Skeletal muscle tissue (tissue), 4 donors: ENCODE measurements around the gene ANKRD52. TPM values are rescaled to one million over a fixed set of nuclear protein-coding genes. Genes with fewer than 3 reads are reported as not detected.
A peak's percentile ranks its signal among the peaks of the same experiment; 100 is the strongest.

Experiments
- H3K27ac ChIP-seq: one replicate; pipeline ENCODE4 v1.7.0; 2013; ENCODE audit warnings: mild to moderate bottlenecking, low read depth, low read length, inconsistent platforms
- H3K27me3 ChIP-seq, 3 donors: one replicate each; pipeline ENCODE4 v1.7.0; 2013; ENCODE audit warnings: low read length in 3 of 3; ENCODE audit not compliant: control insufficient read depth in 3 of 3, insufficient read depth in 3 of 3
- H3K36me3 ChIP-seq, 3 donors: one replicate each; pipeline ENCODE4 v1.7.0; 2013; ENCODE audit warnings: low read length in 3 of 3; ENCODE audit not compliant: control insufficient read depth in 3 of 3, insufficient read depth in 3 of 3
- H3K4me1 ChIP-seq, 3 donors: one replicate each; pipeline ENCODE4 v1.7.0; 2013; ENCODE audit warnings: low read length in 3 of 3, mild to moderate bottlenecking in 3 of 3; ENCODE audit not compliant: control insufficient read depth in 3 of 3, insufficient read depth in 3 of 3
- H3K4me3 ChIP-seq, 3 donors: one replicate each; pipeline ENCODE4 v1.7.0; 2013; ENCODE audit warnings: low read length in 3 of 3
- H3K9ac ChIP-seq, 3 donors: one replicate each; pipeline ENCODE4 v1.7.0; 2013; ENCODE audit warnings: low read length in 3 of 3, mild to moderate bottlenecking in 3 of 3, moderate library complexity in 2 of 3, low read depth in 1 of 3
- H3K9me3 ChIP-seq, 3 donors: one replicate each; pipeline ENCODE4 v1.7.0; 2013; ENCODE audit warnings: low read length in 3 of 3; ENCODE audit not compliant: control insufficient read depth in 3 of 3
- total RNA-seq: library from RNA; depleted of rRNA; stranded (reverse); fragments of >200 nt; gene quantifications from one replicate; pipeline ENCODE4 v1.2.3, GENCODE V29; 2014
- donor health status: Osteomylitis.

The ANKRD52 gene
- total RNA-seq, 1 donor from 2014 or later = 6.8 TPM

- H3K9me3 ChIP-seq = no peaks in the 10 kb centered on the region
- peak overlapping the region in 1 of 3 donors; percentile 22 for H3K4me3 ChIP-seq
- H3K36me3 ChIP-seq = peaks cover 6 to 17% (median 13%) of the 10 kb centered on the region in 3 donors
- no peak overlapping the region for H3K9ac ChIP-seq
- H3K4me1 ChIP-seq = peaks cover 40 to 49% (median 43%) of the 10 kb centered on the region in 3 donors
- H3K27me3 ChIP-seq = no peaks in the 10 kb centered on the region
- peak overlapping the region; percentile 85 for H3K27ac ChIP-seq
Measured at GRCh38 chr12:56260380-56260779, 2.2 kb upstream of the ANKRD52 start.

GRCh38 chr12:56258820-56259183 is 618 bp upstream of the ANKRD52 start:
- Histone ChIP-seq H3K9me3 (no peaks in the 10 kb centered on the region), H3K9ac (peak overlapping the region; percentile 78 to 94 (median 88)), H3K36me3 (peaks cover 20 to 31% (median 26%) of the 10 kb centered on the region in 3 donors), H3K4me1 (peaks cover 40 to 49% (median 43%) of the 10 kb centered on the region in 3 donors), H3K27ac (peak overlapping the region; percentile 89), H3K27me3 (no peaks in the 10 kb centered on the region), H3K4me3 (peak overlapping the region; percentile 84 to 90 (median 84))

GRCh38 chr12:56257491-56258067 is 605 bp downstream of the ANKRD52 start:
- Histone ChIP-seq H3K27ac (peak overlapping the region; percentile 89), H3K4me1 (peaks cover 40 to 49% (median 43%) of the 10 kb centered on the region in 3 donors), H3K9me3 (no peaks in the 10 kb centered on the region), H3K36me3 (peaks cover 32 to 44% (median 38%) of the 10 kb centered on the region in 3 donors), H3K4me3 (peak overlapping the region; percentile 83 to 90 (median 84)), H3K9ac (peak overlapping the region; percentile 77 to 94 (median 83)), H3K27me3 (no peaks in the 10 kb centered on the region)

DNA sequence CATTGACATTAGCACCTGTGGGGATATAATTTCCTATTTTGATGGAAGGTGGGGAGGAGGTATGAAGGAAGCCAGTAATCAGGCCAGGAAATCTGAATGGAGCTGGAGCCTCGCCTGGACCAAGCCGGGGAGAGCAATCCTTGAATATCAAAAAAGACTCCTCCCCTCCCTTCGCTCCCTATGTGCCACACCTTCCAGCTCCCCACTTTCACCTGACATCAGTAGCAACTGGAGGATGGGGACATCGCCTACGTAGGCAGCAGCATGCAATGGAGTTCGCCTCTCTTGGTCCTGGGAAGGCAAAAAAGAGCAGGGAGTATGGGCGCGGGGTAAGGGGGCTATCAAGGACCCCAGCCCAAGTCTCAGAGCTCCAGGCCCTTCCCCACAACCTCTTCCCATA is 1.1 kb downstream of the ANKRD52 start:
- Histone ChIP-seq H3K4me1 (peaks cover 40 to 47% (median 43%) of the 10 kb centered on the region in 3 donors), H3K9me3 (no peaks in the 10 kb centered on the region), H3K9ac (peak overlapping the region; percentile 77 to 94 (median 83)), H3K27me3 (no peaks in the 10 kb centered on the region), H3K36me3 (peaks cover 37 to 49% (median 44%) of the 10 kb centered on the region in 3 donors), H3K27ac (peak overlapping the region; percentile 89), H3K4me3 (peak overlapping the region; percentile 83 to 90 (median 84))

- no peaks in the 10 kb centered on the region for H3K27me3 ChIP-seq
- H3K9ac ChIP-seq = peak overlapping the region; percentile 7 to 94 (median 83)
- H3K27ac ChIP-seq = peak overlapping the region; percentile 89
- H3K9me3 ChIP-seq = no peaks in the 10 kb centered on the region
- peak overlapping the region; percentile 83 to 90 (median 84) for H3K4me3 ChIP-seq
- H3K36me3 ChIP-seq = peaks cover 44 to 54% (median 48%) of the 10 kb centered on the region in 3 donors
- H3K4me1 ChIP-seq = peaks cover 36 to 41% (median 40%) of the 10 kb centered on the region in 3 donors
Measured at GRCh38 chr12:56256326-56256960, 1.7 kb downstream of the ANKRD52 start.

DNA sequence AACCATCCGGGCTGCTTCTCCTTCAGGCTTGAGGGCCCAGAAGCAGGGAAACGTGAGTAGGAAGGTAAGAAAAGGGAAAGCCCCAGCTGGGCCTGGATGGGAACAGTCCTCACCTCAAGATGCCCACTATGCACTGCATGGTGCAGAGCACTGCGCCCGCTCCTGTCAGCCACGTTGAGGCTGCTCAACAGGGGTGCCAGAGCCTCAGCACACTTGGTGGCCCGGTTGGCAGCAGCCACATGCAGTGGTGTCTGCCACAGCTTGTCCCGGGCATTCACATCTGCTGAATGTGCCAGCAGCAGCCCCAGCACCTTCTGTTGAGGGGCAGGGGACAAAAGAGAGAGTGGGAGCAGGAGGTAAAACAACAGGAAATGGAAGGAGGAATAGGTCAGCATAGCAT is 2.5 kb downstream of the ANKRD52 start:
- H3K9ac ChIP-seq = peak overlapping the region in 2 of 3 donors; percentile 24 to 53
- H3K27ac ChIP-seq = peak overlapping the region; percentile 89

DNA sequence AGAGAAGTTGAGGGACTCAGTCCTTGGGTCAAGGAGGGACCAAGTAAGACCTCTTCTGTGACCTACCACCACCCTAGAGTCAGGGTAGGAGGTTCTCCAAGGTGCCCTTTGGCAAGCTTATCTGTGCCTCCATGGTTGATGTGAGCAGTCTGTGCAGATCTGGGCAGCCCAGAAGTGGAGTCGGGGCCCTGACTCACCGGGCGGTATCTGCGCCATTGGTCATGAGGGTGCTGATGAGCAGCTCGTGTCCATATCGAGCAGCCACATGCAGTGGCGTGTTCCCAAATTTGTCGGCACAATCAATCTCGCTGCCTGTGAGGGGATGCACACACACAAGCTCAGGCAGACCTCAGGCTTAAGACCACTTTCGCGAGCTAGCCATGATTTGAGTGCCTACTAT is 5.1 kb downstream of the ANKRD52 start:
- H3K27me3 ChIP-seq = no peaks in the 10 kb centered on the region
- H3K9ac ChIP-seq = no peak overlapping the region
- H3K27ac ChIP-seq = no peak overlapping the region
- H3K9me3 ChIP-seq = no peaks in the 10 kb centered on the region
- H3K4me1 ChIP-seq = peaks cover 22 to 24% (median 22%) of the 10 kb centered on the region in 3 donors
- peaks cover 62 to 71% (median 64%) of the 10 kb centered on the region in 3 donors for H3K36me3 ChIP-seq
- H3K4me3 ChIP-seq = no peak overlapping the region

More for the DNA sequence above, 2.5 kb downstream of the ANKRD52 start:
- peaks cover 47 to 54% (median 48%) of the 10 kb centered on the region in 3 donors for H3K36me3 ChIP-seq
- no peaks in the 10 kb centered on the region for H3K27me3 ChIP-seq
- H3K4me3 ChIP-seq = no peak overlapping the region
- H3K9me3 ChIP-seq = no peaks in the 10 kb centered on the region
- peaks cover 31 to 33% (median 32%) of the 10 kb centered on the region in 3 donors for H3K4me1 ChIP-seq

GRCh38 chr12:56252649-56253048 is 5.5 kb downstream of the ANKRD52 start:
- no peaks in the 10 kb centered on the region for H3K27me3 ChIP-seq
- H3K4me3 ChIP-seq = no peak overlapping the region
- peak overlapping the region in 1 of 3 donors; percentile 19 for H3K9ac ChIP-seq
- peaks cover 66 to 76% (median 68%) of the 10 kb centered on the region in 3 donors for H3K36me3 ChIP-seq
- H3K4me1 ChIP-seq = peaks cover 22% of the 10 kb centered on the region in 3 donors
- no peaks in the 10 kb centered on the region for H3K9me3 ChIP-seq
- H3K27ac ChIP-seq = no peak overlapping the region

- Histone ChIP-seq H3K4me1 (no peaks in the 10 kb centered on the region), H3K27me3 (no peaks in the 10 kb centered on the region), H3K27ac (no peak overlapping the region), H3K9me3 (no peaks in the 10 kb centered on the region), H3K4me3 (no peak overlapping the region), H3K36me3 (peaks cover 72 to 76% (median 73%) of the 10 kb centered on the region in 3 donors), H3K9ac (no peak overlapping the region)
Measured at GRCh38 chr12:56248711-56249110, 9.5 kb downstream of the ANKRD52 start.

DNA sequence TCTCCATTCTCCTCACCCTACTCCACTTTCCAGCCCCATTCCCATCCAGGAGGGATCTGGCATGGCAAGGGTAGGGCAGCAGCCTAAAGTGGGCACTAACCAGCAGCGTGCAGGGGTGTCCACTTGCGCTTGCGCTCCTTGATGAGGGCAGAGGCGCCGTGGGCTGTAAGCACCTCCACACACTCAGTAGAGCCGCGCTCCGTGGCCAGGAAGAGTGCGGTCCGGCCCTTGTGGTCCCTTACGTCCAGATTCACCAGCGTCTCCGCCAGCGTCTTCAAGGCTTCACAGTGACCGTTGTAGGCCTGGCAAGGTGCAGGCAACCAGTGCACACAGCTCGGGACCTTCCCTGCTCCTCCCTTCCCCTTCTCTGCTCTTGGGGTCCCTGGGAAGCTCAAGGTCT is 10.3 kb downstream of the ANKRD52 start:
- Histone ChIP-seq H3K9me3 (no peaks in the 10 kb centered on the region), H3K4me1 (no peaks in the 10 kb centered on the region), H3K9ac (no peak overlapping the region), H3K4me3 (no peak overlapping the region), H3K27ac (no peak overlapping the region), H3K36me3 (peaks cover 72 to 76% (median 73%) of the 10 kb centered on the region in 3 donors), H3K27me3 (no peaks in the 10 kb centered on the region)
